HepG2 (cell line): ENCODE measurements around the gene SARS2. TPM values are rescaled to one million over a fixed set of nuclear protein-coding genes. Genes with fewer than 3 reads are reported as not detected.

ENCODE experiments used
- ATAC-seq: fragments of 200-7000 bp; cut with Tn5 transposase; 3 replicates; pipeline ENCODE4 v1.9.1; 2020; ENCODE audit warnings: mild to moderate bottlenecking, moderate library complexity
- BruUV-seq: library from RNA; stranded (reverse); fragments of 400-500 nt; replicated peaks from 2 replicates; lab custom pipeline; 2021; lab: Mats Ljungman, UMichigan
- CTCF ChIA-PET: fragments of 300-600 bp; formaldehyde crosslinking; extraction: SDS; loops from one replicate; lab custom pipeline; 2021; ENCODE audit warnings: low total read pairs, inconsistent platforms, low intra/inter-chr PET ratio; lab: Yijun Ruan, JAX
- POLR2A ChIA-PET: fragments of 350-600 bp; sonication (Branson Sonifier 250); formaldehyde crosslinking; loops from one replicate; lab custom pipeline; 2020; ENCODE audit warnings: antibody characterized with exemption, inconsistent platforms; lab: Yijun Ruan, JAX
- DNase-seq: peaks from one replicate; pipeline ENCODE4 v3.0.0-alpha.2; 2015; ENCODE audit warnings: low spot score
- FAIRE-seq: peaks from 3 replicates; lab custom pipeline; 2011; peaks lifted over from hg19 to GRCh38; lab: Jason Lieb, UNC
- H2AFZ ChIP-seq: one replicate; pipeline ENCODE4 v1.6.1; 2011; ENCODE audit warnings: low read length, inconsistent platforms
- H3K27ac ChIP-seq: fragments of 300-600 bp; 3 replicates; pipeline ENCODE4 v1.8.0; 2011; ENCODE audit warnings: mixed run types, mild to moderate bottlenecking, mixed read lengths, low read length, inconsistent platforms; ENCODE audit not compliant: insufficient read depth; ENCODE audit errors: extremely low read length
- H3K27me3 ChIP-seq, 2 experiments: fragments of 200-600 bp in 1 of 2; 2 replicates in 1 of 2; 3 replicates in 1 of 2; pipeline versions ENCODE4 v1.6.0 to v1.8.0; 2011; ENCODE audit warnings: low read length in 2 of 2, mild to moderate bottlenecking in 2 of 2, moderate library complexity in 2 of 2, inconsistent platforms in 1 of 2; ENCODE audit not compliant: insufficient read depth in 2 of 2, control insufficient read depth in 1 of 2
- H3K36me3 ChIP-seq, 2 experiments: fragments of 200-600 bp in 1 of 2; replicated peaks in 1 of 2; 2 replicates in 1 of 2; 3 replicates in 1 of 2; pipeline versions ENCODE4 v1.5.1 to v1.8.0; 2011; ENCODE audit warnings: low read length in 2 of 2, inconsistent platforms in 1 of 2; ENCODE audit not compliant: insufficient read depth in 2 of 2, control insufficient read depth in 1 of 2
- H3K4me1 ChIP-seq: 2 replicates; pipeline ENCODE4 v1.5.1; 2012; ENCODE audit warnings: low read length, inconsistent platforms; ENCODE audit not compliant: insufficient read depth
- H3K4me2 ChIP-seq: 2 replicates; pipeline ENCODE4 v1.6.0; 2011; ENCODE audit warnings: low read depth, low read length, inconsistent platforms
- H3K4me3 ChIP-seq, 3 experiments: fragments of 200-600 bp in 1 of 3; sonication (generic), shearing (Covaris generic) in 1 of 3; replicated peaks in 1 of 3; 2 replicates each; pipeline ENCODE4 v1.5.1; 2011 to 2016; ENCODE audit warnings: low read length in 3 of 3, inconsistent platforms in 2 of 3, low read depth in 2 of 3, mild to moderate bottlenecking in 2 of 3, control low read depth in 1 of 3, mixed read lengths in 1 of 3; ENCODE audit not compliant: insufficient read depth in 1 of 3
- H3K79me2 ChIP-seq: one replicate; pipeline ENCODE4 v1.6.1; 2011; ENCODE audit warnings: low read length, inconsistent platforms; ENCODE audit not compliant: insufficient read depth
- H3K9ac ChIP-seq: 2 replicates; pipeline ENCODE4 v1.6.0; 2011; ENCODE audit warnings: mild to moderate bottlenecking, low read depth, low read length, inconsistent platforms; ENCODE audit not compliant: insufficient read depth
- H3K9me3 ChIP-seq: 2 replicates; pipeline ENCODE4 v1.5.1; 2012; ENCODE audit warnings: mild to moderate bottlenecking, low read length
- H4K20me1 ChIP-seq: 2 replicates; pipeline ENCODE4 v1.6.0; 2011; ENCODE audit warnings: inconsistent platforms, mild to moderate bottlenecking, low read length, moderate library complexity; ENCODE audit not compliant: insufficient read depth
- FOXK1 ChIP-seq: sonication (generic); formaldehyde crosslinking; IDR thresholded peaks from 2 replicates; pipeline ENCODE4 v1.4.0; 2020; ENCODE audit warnings: low read depth, missing genetic modification reagents, borderline replicate concordance
- HNF4A ChIP-seq: sonication (generic); formaldehyde crosslinking; IDR thresholded peaks from 2 replicates; pipeline ENCODE4 v1.4.0; 2020; ENCODE audit warnings: missing genetic modification reagents
- JDP2 ChIP-seq: sonication (generic); formaldehyde crosslinking; IDR thresholded peaks from 2 replicates; pipeline ENCODE4 v1.8.1; 2022; ENCODE audit warnings: missing genetic modification reagents, borderline replicate concordance
- JUNB ChIP-seq: sonication (generic); formaldehyde crosslinking; IDR thresholded peaks from 2 replicates; pipeline ENCODE4 v1.8.0; 2022; ENCODE audit warnings: missing genetic modification reagents, mild to moderate bottlenecking, borderline replicate concordance
- KAT8 ChIP-seq: IDR thresholded peaks from 2 replicates; pipeline ENCODE4 v1.6.1; 2016; ENCODE audit warnings: missing genetic modification reagents, missing compliant biosample characterization
- KDM6A ChIP-seq: IDR thresholded peaks from 2 replicates; pipeline ENCODE4 v1.6.1; 2016; ENCODE audit warnings: low read depth
- KMT2B ChIP-seq: IDR thresholded peaks from 2 replicates; pipeline ENCODE4 v1.6.1; 2016; ENCODE audit warnings: missing genetic modification reagents, missing compliant biosample characterization
- LCORL ChIP-seq, 2 experiments: fragments of 450-650 bp in 1 of 2; sonication (generic) in 1 of 2; formaldehyde crosslinking in 1 of 2; IDR thresholded peaks; 2 replicates each; pipeline versions ENCODE4 v1.5.0 to v1.6.1; 2017 to 2020; ENCODE audit warnings: antibody characterized with exemption in 1 of 2, missing genetic modification reagents in 1 of 2
- MTF2 ChIP-seq: sonication (generic); formaldehyde crosslinking; IDR thresholded peaks from 2 replicates; pipeline ENCODE4 v1.5.0; 2020; ENCODE audit warnings: missing genetic modification reagents, borderline replicate concordance
- PBX3 ChIP-seq: sonication (generic); formaldehyde crosslinking; IDR thresholded peaks from 2 replicates; pipeline ENCODE4 v1.8.1; 2023; ENCODE audit warnings: missing genetic modification reagents, inconsistent platforms, borderline replicate concordance
- POGK ChIP-seq: sonication (generic); formaldehyde crosslinking; conservative IDR thresholded peaks from 2 replicates; pipeline ENCODE4 v1.8.0; 2022; ENCODE audit warnings: mild to moderate bottlenecking, moderate library complexity, missing genetic modification reagents
- POLR2G ChIP-seq: fragments of 200-400 bp; formaldehyde crosslinking; IDR thresholded peaks from 2 replicates; pipeline ENCODE4 v1.6.1; 2018; ENCODE audit warnings: mild to moderate bottlenecking, low read depth, low read length, moderate library complexity
- RARA ChIP-seq: IDR thresholded peaks from 2 replicates; pipeline ENCODE4 v1.6.1; 2016; ENCODE audit warnings: missing genetic modification reagents, missing compliant biosample characterization
- RBM39 ChIP-seq: fragments of 200-400 bp; formaldehyde crosslinking; IDR thresholded peaks from one replicate; pipeline ENCODE4 v1.6.1; 2018; ENCODE audit warnings: antibody characterized with exemption, mild to moderate bottlenecking, low read depth, low read length; ENCODE audit not compliant: poor library complexity, severe bottlenecking
- RXRB ChIP-seq: IDR thresholded peaks from 2 replicates; pipeline ENCODE4 v1.6.1; 2016; ENCODE audit warnings: borderline replicate concordance, missing genetic modification reagents, missing compliant biosample characterization
- SMC3 ChIP-seq: IDR thresholded peaks from 2 replicates; pipeline ENCODE4 v1.6.1; 2011; ENCODE audit warnings: low read length, improper control_type of control experiment
- ZBTB3 ChIP-seq: sonication (generic); formaldehyde crosslinking; IDR thresholded peaks from 2 replicates; pipeline ENCODE4 v1.4.0; 2020; ENCODE audit warnings: low read depth, mild to moderate bottlenecking, moderate library complexity, missing genetic modification reagents, borderline replicate concordance
- ZBTB43 ChIP-seq: sonication (generic); formaldehyde crosslinking; conservative IDR thresholded peaks from 2 replicates; pipeline ENCODE4 v1.4.0; 2020; ENCODE audit warnings: missing genetic modification reagents
- ZFAT ChIP-seq: sonication (generic); formaldehyde crosslinking; conservative IDR thresholded peaks from 2 replicates; pipeline ENCODE4 v1.8.1; 2023; ENCODE audit warnings: missing genetic modification reagents, inconsistent platforms
- ZNF724P ChIP-seq: sonication (generic); formaldehyde crosslinking; IDR thresholded peaks from 2 replicates; pipeline ENCODE4 v1.8.0; 2022; ENCODE audit warnings: missing genetic modification reagents, borderline replicate concordance
- ZSCAN9 ChIP-seq: IDR thresholded peaks from 2 replicates; pipeline ENCODE4 v1.6.1; 2016; ENCODE audit warnings: borderline replicate concordance
- WGBS: methylation state at CpG from one replicate; pipeline ENCODE4 v1.1.6; 2017; ENCODE audit warnings: low lambda C conversion rate; 5-methylcytosine and 5-hydroxymethylcytosine counted together
- in situ Hi-C: cut with HindIII; loops from 2 replicates; pipeline ENCODE4 v1.10.0; 2017; ENCODE audit warnings: low pct_unique_long_range_greater_than_20kb; ENCODE audit not compliant: extremely low pct_ligation_motif_present
- intact Hi-C: fragments of 100-400 bp; cut with micrococcal nuclease; formaldehyde crosslinking; loops from one replicate; pipeline ENCODE4 v1.10.0; 2022; ENCODE audit not compliant: unreplicated experiment
- polyA plus RNA-seq, 8 experiments: library from polyadenylated mRNA; depleted of rRNA in 3 of 8; stranded (reverse) in 7 of 8; unstranded in 1 of 8; fragments of >200 nt; fragmentation: Illumina TruSeq in 4 of 8; extraction: Trizol in 4 of 8; gene quantifications; 2 replicates each; pipeline versions ENCODE4 v1.2.1 to v1.2.3, GENCODE V29; 2011 to 2016; ENCODE audit warnings: low read depth in 4 of 8, missing spikeins in 1 of 8, mixed read lengths in 1 of 8; ENCODE audit not compliant: insufficient read depth in 1 of 8
- total RNA-seq, 5 experiments: library from RNA; depleted of rRNA; stranded (reverse); fragments of >200 nt; fragmentation: Illumina TruSeq; extraction: Trizol; gene quantifications; 2 replicates each; pipeline ENCODE4 v1.2.3, GENCODE V29; 2016; ENCODE audit warnings: low read depth in 1 of 5

Gene SARS2
- total and polyA plus RNA-seq, 2 of the 13 experiments (the other 11 are each of a cell fraction or from before 2014, with no cell fraction given), result 40.0 to 48.6 TPM

GRCh38 chr19:38959618-38960017 lies 29.1 kb upstream of the SARS2 start:
- Histone ChIP-seq H3K79me2 (no peaks in the 10 kb centered on the region), H2AFZ (no peak overlapping the region), H3K27ac (peak overlapping the region; percentile 19), H4K20me1 (0 out of 2 replicates have a peak, but pooled peaks cover 2% of the 10 kb centered on the region), H3K4me2 (no peak overlapping the region), H3K9me3 (no peaks in the 10 kb centered on the region), H3K27me3 (no peaks in the 10 kb centered on the region), H3K9ac (no peak overlapping the region), H3K36me3 (peaks cover 2 to 8% of the 10 kb centered on the region in 2 experiments; a peak in 3 of 5 replicates), H3K4me1 (peaks cover 47% of the 10 kb centered on the region), H3K4me3 (no peak overlapping the region)
- DNase-seq (peak; percentile 43), ATAC-seq (peak; percentile 64), FAIRE-seq (no peak)
- BruUV-seq, result no TSS peak
- WGBS, result 56% methylated on average over 5 of the region's 5 CpGs
- in situ Hi-C loops (no loop called here), intact Hi-C loops (loop anchor here (5.0 to 10.0 kb wide), 3 partner anchors 78 to 358 kb away; no protein-coding TSS in a partner anchor)
- POLR2A ChIA-PET, result interaction anchor here (1.8 kb wide), 1 partner anchor 29 kb away, joined by 6 read pairs; the partner anchor contains the start of genes MRPS12 and SARS2
- CTCF ChIA-PET, result no interaction called here
- TF ChIP-seq JUNB, result no peak
- TF ChIP-seq PBX3 (CRISPR knock-in tag), result no peak
- TF ChIP-seq MTF2, result no peak
- TF ChIP-seq LCORL (IDR thresholded peaks at IDR 0.05), result no peak
- TF ChIP-seq LCORL (CRISPR knock-in tag; IDR thresholded peaks at IDR 0.05), result no peak; the same call in 1 of the 2 replicates
- TF ChIP-seq POGK (CRISPR knock-in tag), result no peak
- TF ChIP-seq KMT2B (CRISPR knock-in tag), result no peak
- TF ChIP-seq ZSCAN9 (CRISPR knock-in tag), result no peak
- TF ChIP-seq SMC3, result no peak
- TF ChIP-seq ZFAT (CRISPR knock-in tag), result no peak
- no peak for TF ChIP-seq FOXK1 (CRISPR knock-in tag)
- no peak for TF ChIP-seq KAT8 (CRISPR knock-in tag)
- TF ChIP-seq RARA (CRISPR knock-in tag), result peak; percentile 51; the same call in 1 of the 2 replicates
- no peak for TF ChIP-seq RBM39
- TF ChIP-seq RXRB, result no peak
- no peak for TF ChIP-seq ZNF724P (CRISPR knock-in tag)
- peak; percentile 22; the same call in 1 of the 2 replicates for TF ChIP-seq HNF4A (CRISPR knock-in tag)
- no peak for TF ChIP-seq POLR2G
- no peak for TF ChIP-seq JDP2
- no peak for TF ChIP-seq KDM6A (CRISPR knock-in tag)
- TF ChIP-seq ZBTB43 (CRISPR knock-in tag), result 0 out of 2 replicates have a peak, but pooled peaks have one; percentile 21
- TF ChIP-seq ZBTB3 (CRISPR knock-in tag), result no peak
